CD14-positive monocyte (primary cell): ENCODE results near the gene PSAPL1. TPM values are rescaled to one million over a fixed set of nuclear protein-coding genes. Genes with fewer than 3 reads are reported as not detected.
A peak's percentile ranks its signal among the peaks of the same experiment; 100 is the strongest.

ENCODE experiments used
- DNase-seq, 3 donors: peaks; one replicate each; pipeline ENCODE4 v3.0.0-alpha.2; 2011 to 2022
- H2AFZ ChIP-seq: 2 replicates; pipeline ENCODE4 v1.6.0; 2012; ENCODE audit warnings: mild to moderate bottlenecking, low read depth, low read length, inconsistent platforms; ENCODE audit not compliant: insufficient read depth, poor library complexity, severe bottlenecking
- H3K27ac ChIP-seq, 2 donors: 1 replicate in 1 of 2; 2 replicates in 1 of 2; pipeline ENCODE4 v1.5.1; 2012 to 2013; ENCODE audit warnings: low read length in 2 of 2, control low read depth in 1 of 2, inconsistent platforms in 1 of 2, low read depth in 1 of 2, mild to moderate bottlenecking in 1 of 2
- H3K27me3 ChIP-seq, 2 donors: one replicate each; pipeline versions ENCODE4 v1.6.0 to v1.6.1; 2011 to 2013; ENCODE audit warnings: low read length in 2 of 2; ENCODE audit not compliant: control insufficient read depth in 2 of 2, insufficient read depth in 2 of 2
- H3K36me3 ChIP-seq, 2 donors: replicated peaks in 1 of 2; 1 replicate in 1 of 2; 2 replicates in 1 of 2; pipeline versions ENCODE4 v1.5.1 to v1.6.1; 2012 to 2013; ENCODE audit warnings: low read length in 2 of 2, control low read depth in 1 of 2, inconsistent platforms in 1 of 2, mild to moderate bottlenecking in 1 of 2; ENCODE audit not compliant: insufficient read depth in 2 of 2, control insufficient read depth in 1 of 2
- H3K4me1 ChIP-seq, 2 donors: 1 replicate in 1 of 2; 2 replicates in 1 of 2; pipeline versions ENCODE4 v1.5.1 to v1.6.1; 2012 to 2013; ENCODE audit warnings: low read length in 2 of 2, control low read depth in 1 of 2, inconsistent platforms in 1 of 2, mild to moderate bottlenecking in 1 of 2, moderate library complexity in 1 of 2; ENCODE audit not compliant: insufficient read depth in 2 of 2, control insufficient read depth in 1 of 2
- H3K4me2 ChIP-seq: replicated peaks from 2 replicates; pipeline ENCODE3; 2012; ENCODE audit warnings: low read length, moderate library complexity, mild to moderate bottlenecking; ENCODE audit not compliant: poor library complexity, severe bottlenecking; ENCODE audit errors: extremely low read depth
- H3K4me3 ChIP-seq, 3 experiments: fragments of 200-600 bp in 1 of 3; sonication (generic) in 1 of 3; replicated peaks in 1 of 3; 1 replicate in 2 of 3; 2 replicates in 1 of 3; pipeline ENCODE4 v1.5.1; 2011 to 2013; ENCODE audit warnings: low read length in 3 of 3, mild to moderate bottlenecking in 3 of 3, control low read depth in 2 of 3, low read depth in 2 of 3, inconsistent platforms in 1 of 3, moderate library complexity in 1 of 3
- H3K79me2 ChIP-seq: 2 replicates; pipeline ENCODE4 v1.6.0; 2012; ENCODE audit warnings: mild to moderate bottlenecking, control low read depth, inconsistent platforms, low read length, moderate library complexity; ENCODE audit not compliant: insufficient read depth
- H3K9ac ChIP-seq: 2 replicates; pipeline ENCODE4 v1.6.0; 2017; ENCODE audit warnings: low read length, mild to moderate bottlenecking; ENCODE audit not compliant: insufficient read depth, poor library complexity, severe bottlenecking
- H3K9me3 ChIP-seq, 2 donors: replicated peaks in 1 of 2; 1 replicate in 1 of 2; 2 replicates in 1 of 2; pipeline versions ENCODE4 v1.5.1 to v1.6.1; 2012 to 2013; ENCODE audit warnings: low read length in 2 of 2, control low read depth in 1 of 2; ENCODE audit not compliant: control insufficient read depth in 1 of 2, insufficient read depth in 1 of 2
- H4K20me1 ChIP-seq: 2 replicates; pipeline ENCODE4 v1.6.0; 2012; ENCODE audit warnings: mild to moderate bottlenecking, low read length, control low read depth, moderate library complexity; ENCODE audit not compliant: insufficient read depth
- H3K27ac Mint-ChIP-seq, 7 donors: one replicate each; pipeline ENCODE4 v1.8.0; 2020; ENCODE audit warnings: mild to moderate bottlenecking in 7 of 7, mixed read lengths in 7 of 7, moderate library complexity in 6 of 7, inconsistent platforms in 2 of 7
- H3K27me3 Mint-ChIP-seq, 3 donors: one replicate each; pipeline ENCODE4 v1.8.0; 2021 to 2022; ENCODE audit warnings: low read depth in 3 of 3, mild to moderate bottlenecking in 3 of 3, mixed read lengths in 3 of 3, moderate library complexity in 3 of 3, inconsistent platforms in 1 of 3
- H3K36me3 Mint-ChIP-seq, 2 donors: one replicate each; pipeline ENCODE4 v1.8.0; 2020; ENCODE audit warnings: mixed read lengths in 2 of 2, inconsistent platforms in 1 of 2, mild to moderate bottlenecking in 1 of 2
- H3K4me1 Mint-ChIP-seq: one replicate; pipeline ENCODE4 v1.8.0; 2020; ENCODE audit warnings: mild to moderate bottlenecking, mixed read lengths
- H3K4me3 Mint-ChIP-seq, 2 donors: one replicate each; pipeline ENCODE4 v1.8.0; 2020; ENCODE audit warnings: mild to moderate bottlenecking in 2 of 2, mixed read lengths in 2 of 2, moderate library complexity in 1 of 2
- H3K9me3 Mint-ChIP-seq, 7 donors: one replicate each; pipeline ENCODE4 v1.8.0; 2020 to 2022; ENCODE audit warnings: mixed read lengths in 7 of 7, mild to moderate bottlenecking in 6 of 7, moderate library complexity in 6 of 7, inconsistent platforms in 2 of 7
- WGBS: methylation state at CpG from one replicate; pipeline ENCODE4 v1.1.5; 2013; ENCODE audit warnings: missing lambda C conversion rate; ENCODE audit not compliant: insufficient coverage; 5-methylcytosine and 5-hydroxymethylcytosine counted together
- intact Hi-C, 2 donors: fragments of 100-400 bp; cut with micrococcal nuclease; formaldehyde crosslinking; loops; one replicate each; pipeline versions ENCODE4 v1.15.0 to v1.15.1; 2023
- polyA plus RNA-seq, 3 donors: library from polyadenylated mRNA; depleted of rRNA in 1 of 3; unstranded in 2 of 3; stranded (reverse) in 1 of 3; fragments of 300-500 nt in 2 of 3; fragments of >200 nt in 1 of 3; fragmentation: Illumina TruSeq in 2 of 3; gene quantifications; 1 replicate in 2 of 3; 2 replicates in 1 of 3; pipeline ENCODE4 v1.2.3, GENCODE V29; 2012 to 2021
- TF ChIP-seq, protein P1 (sequence below): fragments of 200-600 bp; IDR thresholded peaks from one replicate; pipeline ENCODE4 v1.8.0; 2022; ENCODE audit warnings: antibody characterized with exemption, mild to moderate bottlenecking

The PSAPL1 gene
- polyA plus RNA-seq, 3 donors: not detected

DNA sequence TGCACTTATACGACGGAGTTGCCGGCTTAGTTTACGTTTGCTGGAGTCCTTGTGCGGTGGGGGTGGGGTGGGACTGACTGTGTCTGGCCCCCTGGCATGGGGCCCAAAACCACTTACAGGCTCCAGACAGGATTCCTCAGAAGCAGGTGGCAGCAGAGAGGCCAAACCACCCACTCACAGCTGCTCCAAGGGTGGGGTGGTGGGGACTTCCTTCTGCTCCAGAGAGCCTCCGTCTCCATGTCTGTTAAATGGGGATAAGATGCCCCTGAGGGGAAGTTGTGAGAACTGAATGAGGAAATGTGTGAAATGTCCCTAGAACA lies 36.7 kb downstream of the PSAPL1 start:
- no peak overlapping the region for H3K4me2 ChIP-seq

DNA sequence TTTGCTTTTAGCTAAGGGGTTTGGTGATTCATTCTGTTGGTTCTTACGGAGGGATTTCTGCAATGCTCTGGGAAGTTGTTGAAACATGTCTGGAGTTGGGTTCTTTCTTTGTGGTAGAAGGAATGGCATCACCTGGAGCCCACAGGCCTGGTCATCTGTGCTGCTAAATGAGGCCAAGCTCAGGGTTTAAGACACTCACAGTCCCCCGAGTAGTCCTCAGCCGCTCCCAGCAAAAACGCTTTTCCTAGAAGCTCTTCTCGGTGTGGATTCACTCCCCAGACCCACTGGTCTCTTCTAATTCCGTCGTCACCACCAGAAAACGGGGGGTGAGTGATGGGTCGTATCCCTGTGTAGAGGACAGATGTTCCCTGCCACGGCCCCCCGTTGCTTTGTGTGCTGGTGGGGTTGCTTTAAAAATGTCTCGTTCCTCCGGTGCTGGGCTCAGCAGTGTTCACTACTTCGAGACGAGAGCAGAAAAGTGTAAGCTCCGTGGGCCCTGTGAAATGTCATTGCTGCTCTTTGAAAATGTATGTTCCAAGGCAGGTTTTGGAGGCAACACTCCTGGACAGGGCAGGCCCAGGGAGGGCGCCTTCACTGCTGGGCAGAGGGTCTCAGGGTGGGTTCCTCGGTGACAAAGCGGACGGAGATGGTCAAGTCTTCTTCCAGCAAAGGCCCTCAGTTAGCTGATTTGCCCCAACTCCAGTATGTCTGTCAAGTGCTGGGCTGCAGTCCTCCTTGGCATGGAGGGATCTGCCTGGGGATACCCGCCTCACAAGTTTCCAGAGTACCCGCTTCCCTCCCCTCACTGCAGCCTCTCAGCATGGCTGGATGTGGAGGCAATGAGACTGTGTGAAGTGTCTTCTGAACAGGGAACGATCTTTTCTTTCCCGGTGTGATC lies 37.3 kb downstream of the PSAPL1 start:
- WGBS: 84% methylated on average over 21 of the region's 24 CpGs
- intact Hi-C loops: no loop called here
- TF ChIP-seq, protein P1, sequence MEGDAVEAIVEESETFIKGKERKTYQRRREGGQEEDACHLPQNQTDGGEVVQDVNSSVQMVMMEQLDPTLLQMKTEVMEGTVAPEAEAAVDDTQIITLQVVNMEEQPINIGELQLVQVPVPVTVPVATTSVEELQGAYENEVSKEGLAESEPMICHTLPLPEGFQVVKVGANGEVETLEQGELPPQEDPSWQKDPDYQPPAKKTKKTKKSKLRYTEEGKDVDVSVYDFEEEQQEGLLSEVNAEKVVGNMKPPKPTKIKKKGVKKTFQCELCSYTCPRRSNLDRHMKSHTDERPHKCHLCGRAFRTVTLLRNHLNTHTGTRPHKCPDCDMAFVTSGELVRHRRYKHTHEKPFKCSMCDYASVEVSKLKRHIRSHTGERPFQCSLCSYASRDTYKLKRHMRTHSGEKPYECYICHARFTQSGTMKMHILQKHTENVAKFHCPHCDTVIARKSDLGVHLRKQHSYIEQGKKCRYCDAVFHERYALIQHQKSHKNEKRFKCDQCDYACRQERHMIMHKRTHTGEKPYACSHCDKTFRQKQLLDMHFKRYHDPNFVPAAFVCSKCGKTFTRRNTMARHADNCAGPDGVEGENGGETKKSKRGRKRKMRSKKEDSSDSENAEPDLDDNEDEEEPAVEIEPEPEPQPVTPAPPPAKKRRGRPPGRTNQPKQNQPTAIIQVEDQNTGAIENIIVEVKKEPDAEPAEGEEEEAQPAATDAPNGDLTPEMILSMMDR: no peak
- H3K9me3 ChIP-seq: no peaks in the 10 kb centered on the region
- H4K20me1 ChIP-seq: no peaks in the 10 kb centered on the region
- H3K4me1 ChIP-seq: no peaks in the 10 kb centered on the region
- no peak overlapping the region for H3K4me3 ChIP-seq
- no peak for DNase-seq
- no peaks in the 10 kb centered on the region for H3K36me3 ChIP-seq
- no peaks in the 10 kb centered on the region for H3K36me3 Mint-ChIP-seq
- H3K27ac Mint-ChIP-seq: peak overlapping the region in 1 of 7 donors; percentile 47
- peak overlapping the region in 1 of 2 donors; percentile 28 for H3K4me3 Mint-ChIP-seq
- H3K27me3 ChIP-seq: peaks cover 0 to 6% of the 10 kb centered on the region in 2 donors
- no peak overlapping the region for H3K27ac ChIP-seq
- peaks cover 0 to 2% (median 0%) of the 10 kb centered on the region in 7 donors for H3K9me3 Mint-ChIP-seq
- no peaks in the 10 kb centered on the region for H3K79me2 ChIP-seq
- peaks cover 13 to 33% (median 27%) of the 10 kb centered on the region in 3 donors for H3K27me3 Mint-ChIP-seq
- H3K4me2 ChIP-seq: no peak overlapping the region
- H2AFZ ChIP-seq: no peak overlapping the region
- H3K4me1 Mint-ChIP-seq: no peaks in the 10 kb centered on the region
- no peak overlapping the region for H3K9ac ChIP-seq

More for the DNA sequence above, 36.7 kb downstream of the PSAPL1 start:
- Histone ChIP-seq H3K36me3 (no peaks in the 10 kb centered on the region), H3K27ac (no peak overlapping the region), H4K20me1 (no peaks in the 10 kb centered on the region), H3K4me3 (no peak overlapping the region), H3K9ac (no peak overlapping the region), H3K9me3 (no peaks in the 10 kb centered on the region), H3K79me2 (no peaks in the 10 kb centered on the region), H3K27me3 (peaks cover 0 to 6% of the 10 kb centered on the region in 2 donors), H3K4me1 (no peaks in the 10 kb centered on the region), H2AFZ (no peak overlapping the region)
- H3K36me3 Mint-ChIP-seq: no peaks in the 10 kb centered on the region
- peaks cover 0 to 2% (median 0%) of the 10 kb centered on the region in 7 donors for H3K9me3 Mint-ChIP-seq
- TF ChIP-seq, protein P1: no peak
- H3K4me3 Mint-ChIP-seq: peak overlapping the region in 1 of 2 donors; percentile 28
- no peak for DNase-seq
- WGBS: no CpG with 5 or more reads among the region's 6 CpGs
- intact Hi-C loops: no loop called here
- peaks cover 12 to 27% (median 27%) of the 10 kb centered on the region in 3 donors for H3K27me3 Mint-ChIP-seq
- no peaks in the 10 kb centered on the region for H3K4me1 Mint-ChIP-seq
- no peak overlapping the region for H3K27ac Mint-ChIP-seq
